Muscle layer of colon (tissue), 2 donors: ENCODE results near the gene TRIP13.

ENCODE experiments used
- H3K27ac ChIP-seq: one replicate; pipeline ENCODE4 v1.7.0; 2013; ENCODE audit warnings: low read depth, mild to moderate bottlenecking, low read length, moderate library complexity
- H3K27me3 ChIP-seq, 2 donors: one replicate each; pipeline ENCODE4 v1.7.0; 2013; ENCODE audit warnings: low read length in 2 of 2, mild to moderate bottlenecking in 2 of 2; ENCODE audit not compliant: insufficient read depth in 2 of 2, control insufficient read depth in 1 of 2
- H3K36me3 ChIP-seq: one replicate; pipeline ENCODE4 v1.7.0; 2013; ENCODE audit warnings: mild to moderate bottlenecking, low read length; ENCODE audit not compliant: insufficient read depth
- H3K4me1 ChIP-seq: one replicate; pipeline ENCODE4 v1.7.0; 2013; ENCODE audit warnings: mild to moderate bottlenecking, low read length; ENCODE audit not compliant: insufficient read depth
- H3K4me3 ChIP-seq, 2 donors: one replicate each; pipeline ENCODE4 v1.7.0; 2013; ENCODE audit warnings: low read length in 2 of 2, low read depth in 1 of 2, mild to moderate bottlenecking in 1 of 2, moderate library complexity in 1 of 2
- H3K9ac ChIP-seq: one replicate; pipeline ENCODE4 v1.7.0; 2013; ENCODE audit warnings: low read length
- H3K9me3 ChIP-seq: one replicate; pipeline ENCODE4 v1.7.0; 2013; ENCODE audit warnings: mild to moderate bottlenecking, low read length
- donor health status: abdominal sarcoma.
- donor health status: Adenocarcinoma of cecum.

Gene TRIP13

GRCh38 chr5:948472-949274 is 56.0 kb downstream of the TRIP13 start:
- peaks cover 0 to 14% of the 10 kb centered on the region in 2 donors for H3K27me3 ChIP-seq
- no peaks in the 10 kb centered on the region for H3K36me3 ChIP-seq
- H3K4me1 ChIP-seq, result peaks cover 6% of the 10 kb centered on the region
- H3K27ac ChIP-seq, result no peak overlapping the region
- no peak overlapping the region for H3K9ac ChIP-seq
- no peak overlapping the region for H3K4me3 ChIP-seq
- H3K9me3 ChIP-seq, result no peaks in the 10 kb centered on the region

- H3K9ac ChIP-seq, result no peak overlapping the region
- no peaks in the 10 kb centered on the region for H3K36me3 ChIP-seq
- H3K9me3 ChIP-seq, result no peaks in the 10 kb centered on the region
- no peak overlapping the region for H3K27ac ChIP-seq
- peaks cover 6% of the 10 kb centered on the region for H3K4me1 ChIP-seq
- H3K27me3 ChIP-seq, result peaks cover 0 to 14% of the 10 kb centered on the region in 2 donors
- no peak overlapping the region for H3K4me3 ChIP-seq
These were observed 56.5 kb downstream of the TRIP13 start for GRCh38 chr5:949275-949543.

GRCh38 chr5:949815-950560 is 57.3 kb downstream of the TRIP13 start:
- no peaks in the 10 kb centered on the region for H3K36me3 ChIP-seq
- H3K9ac ChIP-seq, result no peak overlapping the region
- H3K9me3 ChIP-seq, result no peaks in the 10 kb centered on the region
- H3K27ac ChIP-seq, result no peak overlapping the region
- H3K27me3 ChIP-seq, result peaks cover 0 to 14% of the 10 kb centered on the region in 2 donors
- no peak overlapping the region for H3K4me3 ChIP-seq
- H3K4me1 ChIP-seq, result peaks cover 6% of the 10 kb centered on the region

GRCh38 chr5:951940-952596 is 59.4 kb downstream of the TRIP13 start:
- H3K4me1 ChIP-seq, result peaks cover 16% of the 10 kb centered on the region
- H3K9me3 ChIP-seq, result no peaks in the 10 kb centered on the region
- no peak overlapping the region for H3K4me3 ChIP-seq
- H3K27me3 ChIP-seq, result peaks cover 0 to 12% of the 10 kb centered on the region in 2 donors
- no peaks in the 10 kb centered on the region for H3K36me3 ChIP-seq
- no peak overlapping the region for H3K27ac ChIP-seq
- no peak overlapping the region for H3K9ac ChIP-seq

- Histone ChIP-seq H3K4me1 (peaks cover 22% of the 10 kb centered on the region), H3K27me3 (peaks cover 0 to 9% of the 10 kb centered on the region in 2 donors), H3K36me3 (no peaks in the 10 kb centered on the region), H3K9ac (no peak overlapping the region), H3K4me3 (no peak overlapping the region), H3K9me3 (no peaks in the 10 kb centered on the region), H3K27ac (no peak overlapping the region)
These were observed 60.0 kb downstream of the TRIP13 start for GRCh38 chr5:952597-953271.

- Histone ChIP-seq H3K27me3 (peaks cover 0 to 3% of the 10 kb centered on the region in 2 donors), H3K9ac (no peak overlapping the region), H3K4me3 (no peak overlapping the region), H3K36me3 (no peaks in the 10 kb centered on the region), H3K27ac (no peak overlapping the region), H3K9me3 (no peaks in the 10 kb centered on the region), H3K4me1 (peaks cover 24% of the 10 kb centered on the region)
These were observed 61.1 kb downstream of the TRIP13 start for GRCh38 chr5:953535-954449.

- Histone ChIP-seq H3K9ac (no peak overlapping the region), H3K27ac (no peak overlapping the region), H3K4me3 (peak overlapping the region in 1 of 2 donors; percentile 8), H3K4me1 (peaks cover 24% of the 10 kb centered on the region), H3K27me3 (no peaks in the 10 kb centered on the region), H3K9me3 (no peaks in the 10 kb centered on the region), H3K36me3 (no peaks in the 10 kb centered on the region)
These were observed 63.4 kb downstream of the TRIP13 start for GRCh38 chr5:955886-956761.

- H3K4me3 ChIP-seq, result peak overlapping the region in 1 of 2 donors; percentile 8
- H3K9me3 ChIP-seq, result no peaks in the 10 kb centered on the region
- peaks cover 24% of the 10 kb centered on the region for H3K4me1 ChIP-seq
- no peak overlapping the region for H3K9ac ChIP-seq
- H3K27me3 ChIP-seq, result no peaks in the 10 kb centered on the region
- no peaks in the 10 kb centered on the region for H3K36me3 ChIP-seq
- peak overlapping the region; percentile 43 for H3K27ac ChIP-seq
These were observed 64.5 kb downstream of the TRIP13 start for GRCh38 chr5:956941-957747.

GRCh38 chr5:957748-958485 is 65.2 kb downstream of the TRIP13 start:
- H3K27me3 ChIP-seq, result no peaks in the 10 kb centered on the region
- H3K27ac ChIP-seq, result no peak overlapping the region
- no peaks in the 10 kb centered on the region for H3K9me3 ChIP-seq
- no peak overlapping the region for H3K9ac ChIP-seq
- H3K4me1 ChIP-seq, result peaks cover 24% of the 10 kb centered on the region
- H3K36me3 ChIP-seq, result no peaks in the 10 kb centered on the region
- H3K4me3 ChIP-seq, result no peak overlapping the region
